Measurements from ENCODE around the gene DNAJB6.
A peak's percentile ranks its signal among the peaks of the same experiment; 100 is the strongest.

The DNAJB6 gene

DNA sequence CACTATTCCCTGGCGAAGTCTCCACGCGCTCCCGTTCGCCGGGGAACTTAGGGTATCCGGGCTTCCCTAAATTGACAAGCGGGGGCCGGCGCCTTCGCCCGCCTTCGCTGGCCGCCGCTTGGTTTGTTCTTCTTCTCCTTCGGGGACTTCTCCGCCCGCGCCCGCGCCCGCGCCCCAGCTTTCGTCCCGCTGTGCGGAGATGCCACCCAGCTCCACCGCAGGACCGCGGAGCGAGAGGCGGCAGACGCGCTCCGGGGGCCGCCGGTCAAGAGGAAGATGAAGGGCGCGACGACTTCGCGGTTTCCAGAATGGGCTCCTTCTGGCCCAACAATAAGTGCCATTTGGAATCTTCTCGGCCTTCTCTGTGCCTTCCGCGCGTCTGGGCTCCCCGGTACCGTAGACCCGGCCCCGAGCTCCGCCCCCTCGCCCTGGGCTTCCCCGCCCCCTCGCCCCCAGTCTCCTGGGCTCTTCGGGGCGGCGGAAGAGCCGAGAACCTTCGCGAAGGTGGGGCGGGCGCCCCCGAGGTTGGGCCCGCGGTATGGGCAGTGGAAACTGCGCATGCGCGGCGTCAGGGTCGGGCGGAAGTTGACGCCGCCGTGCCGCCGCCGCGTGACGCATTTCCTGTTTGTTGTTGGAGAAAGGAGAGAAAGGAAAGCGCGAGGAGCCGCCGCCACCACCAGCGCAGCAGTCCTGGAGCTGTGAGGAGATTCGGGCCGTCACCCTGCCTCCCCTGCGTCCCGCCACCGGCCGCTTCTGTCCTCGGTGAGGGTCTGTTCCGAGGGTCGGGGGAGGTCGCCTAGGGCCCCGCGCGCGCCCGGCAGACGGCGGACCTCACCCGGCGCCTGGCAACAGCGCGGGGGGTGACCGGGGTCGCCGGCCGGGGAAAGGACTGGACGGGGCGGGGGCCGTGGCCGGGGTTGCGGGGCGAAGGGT lies at the start of gene DNAJB6:
Gene DNAJB6, plus strand, starts transcription at position 622 of the 933 bp plus-strand sequence. CDS start 21,569 bp downstream, outside the sequence.
- DNase-seq (ENCODE audit: low read depth in 3 of 3, low spot score in 1 of 3), result peak; percentile 86 to 93 (median 93)

DNA sequence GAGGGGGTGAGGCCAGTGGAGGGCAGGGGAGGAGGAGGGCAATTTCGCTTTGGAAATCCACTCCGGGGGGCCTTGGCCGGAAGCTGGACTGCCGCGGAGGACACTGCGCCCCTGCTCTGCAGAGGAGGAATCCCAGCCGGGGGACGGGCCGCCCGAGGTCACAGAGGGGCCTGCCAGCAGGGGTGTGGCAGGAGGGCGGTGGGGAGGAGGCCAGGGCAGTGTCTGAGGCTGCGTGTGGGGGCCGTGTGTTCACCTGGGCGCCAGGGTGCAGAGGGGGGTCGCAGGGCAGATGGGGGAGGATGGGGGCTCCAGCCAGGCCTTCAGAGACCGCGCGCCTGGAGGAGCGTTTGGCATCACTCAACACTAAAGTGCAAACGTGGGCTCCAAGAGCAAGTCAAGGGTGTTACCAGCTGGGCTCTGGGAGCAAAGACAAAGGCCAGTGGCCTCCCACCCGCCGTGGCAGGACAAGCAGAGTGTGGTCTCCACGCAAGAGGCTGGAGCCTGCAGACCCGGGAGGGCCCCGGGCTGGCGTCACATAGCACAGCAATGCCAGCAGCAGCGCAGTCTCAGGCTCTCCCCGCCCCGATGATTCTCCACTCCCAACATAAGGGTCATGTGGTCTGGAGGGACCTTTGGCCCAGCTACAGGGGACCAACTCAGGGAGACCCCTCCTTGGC lies 45.3 kb upstream of the DNAJB6 start:
- DNase-seq (ENCODE audit: low read depth in 3 of 3, low spot score in 1 of 3), result no peak

DNA sequence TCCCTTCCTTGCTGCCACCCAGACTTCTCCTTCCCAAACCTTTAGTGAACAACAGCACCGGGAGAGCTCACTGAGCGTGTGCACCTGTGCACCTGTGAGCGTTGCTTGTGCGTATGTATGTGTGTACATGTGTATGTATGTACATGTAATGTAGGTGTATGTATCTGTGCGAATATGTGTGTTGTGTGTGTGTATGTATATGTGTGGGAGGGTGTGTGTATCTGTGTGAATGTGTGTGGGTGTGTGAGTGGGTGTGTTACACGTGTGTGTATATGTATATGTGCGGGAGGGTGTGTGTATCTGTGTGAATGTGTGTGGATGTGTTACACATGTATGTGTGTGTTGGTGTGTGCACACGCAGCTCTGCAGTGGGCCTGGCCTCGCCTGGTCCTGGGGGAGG lies 44.5 kb upstream of the DNAJB6 start:
- no peak for DNase-seq (ENCODE audit: low read depth in 3 of 3, low spot score in 1 of 3)

DNA sequence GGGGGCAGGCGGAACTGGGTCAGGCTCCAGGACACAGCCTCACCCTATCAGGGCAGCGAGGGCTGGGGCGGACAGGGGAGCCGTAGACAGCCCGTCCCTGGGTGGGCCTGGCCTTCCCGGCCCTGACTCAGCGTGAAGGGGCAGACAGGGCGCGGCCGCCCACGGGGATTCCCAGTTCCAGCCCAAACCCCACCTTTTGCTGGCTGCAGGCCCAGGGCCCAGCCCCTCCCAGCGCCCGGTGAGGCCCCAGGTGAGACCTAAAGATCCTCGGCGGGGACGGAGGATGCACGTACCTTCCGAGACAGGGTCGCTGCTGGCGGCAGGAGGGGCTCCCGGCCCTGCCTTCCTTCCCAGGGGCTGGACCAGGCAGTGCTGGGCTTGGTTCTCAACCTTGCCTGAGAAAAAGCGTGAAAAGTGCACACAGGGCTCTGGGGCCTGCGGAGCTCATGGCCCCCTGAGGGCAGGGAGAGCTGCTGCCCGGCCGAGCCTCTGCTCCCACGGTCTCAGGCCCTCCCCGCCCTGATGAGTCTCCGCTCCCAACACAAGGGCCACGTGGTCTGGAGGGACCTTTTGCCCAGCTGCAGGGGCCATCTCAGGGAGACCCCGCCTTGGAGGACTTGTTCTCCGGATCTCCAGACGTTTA lies 43.9 kb upstream of the DNAJB6 start:
- DNase-seq (ENCODE audit: low read depth in 3 of 3, low spot score in 1 of 3), result no peak

DNA sequence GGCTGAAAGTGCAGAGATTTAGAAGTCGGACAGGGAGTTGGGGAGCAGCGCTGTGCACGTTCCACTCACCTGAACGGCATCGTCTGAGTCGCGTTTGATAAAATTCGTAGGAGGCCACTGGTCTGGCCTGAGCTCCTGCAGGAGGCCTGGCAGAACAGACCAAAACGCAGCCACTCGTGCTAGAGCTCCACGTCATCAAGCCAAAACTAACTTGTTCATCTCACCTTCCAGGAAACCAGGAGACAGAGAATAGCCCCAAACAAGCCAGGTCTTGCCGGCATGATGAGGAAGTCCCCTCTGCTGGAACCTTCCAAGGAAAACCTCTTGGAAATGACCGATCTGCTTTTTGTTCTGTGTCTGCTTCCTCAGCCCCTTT lies 43.4 kb upstream of the DNAJB6 start:
- DNase-seq (ENCODE audit: low read depth in 3 of 3, low spot score in 1 of 3), result no peak

DNA sequence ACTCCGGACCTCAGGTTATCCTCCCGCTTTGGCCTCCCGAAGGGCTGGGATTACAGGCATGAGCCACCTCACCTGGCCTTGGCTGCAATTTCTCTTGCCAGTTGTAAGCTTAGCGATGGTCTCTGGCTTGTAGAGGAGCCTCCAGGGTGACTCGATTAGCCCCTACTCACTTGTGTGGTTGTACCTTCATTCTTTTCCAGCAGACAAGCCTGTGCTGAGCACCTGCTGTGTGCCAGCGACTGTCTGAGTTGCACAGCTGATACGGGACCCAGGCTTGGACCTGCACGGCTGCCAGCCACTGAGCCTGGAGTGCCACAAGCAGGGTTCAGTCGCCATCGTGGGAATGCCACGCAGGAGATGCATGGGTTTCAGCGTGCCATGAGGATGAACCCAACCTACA lies 42.0 kb upstream of the DNAJB6 start:
- DNase-seq (ENCODE audit: low read depth in 3 of 3, low spot score in 1 of 3), result no peak

DNA sequence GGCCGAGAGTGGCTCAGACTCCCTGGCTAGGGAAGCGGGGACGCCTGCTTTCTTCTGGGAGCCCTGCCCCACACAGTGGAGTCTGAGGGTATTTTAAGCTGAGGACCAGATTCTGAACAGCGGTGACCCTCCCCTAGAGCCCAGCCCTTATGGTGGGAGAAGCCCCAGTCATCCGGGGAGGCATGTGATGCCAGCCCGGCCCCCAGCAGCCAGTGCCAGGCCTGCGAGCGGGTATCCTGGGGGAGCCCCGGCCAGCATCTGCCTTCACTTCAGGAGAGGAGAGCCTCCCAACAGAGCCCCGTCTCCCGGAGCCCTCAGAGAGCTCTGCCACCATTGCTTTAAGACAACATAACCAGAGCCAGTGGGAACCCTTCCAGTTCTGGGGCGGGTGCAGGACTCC lies 41.5 kb upstream of the DNAJB6 start:
- DNase-seq (ENCODE audit: low read depth in 3 of 3, low spot score in 1 of 3), result no peak

DNA sequence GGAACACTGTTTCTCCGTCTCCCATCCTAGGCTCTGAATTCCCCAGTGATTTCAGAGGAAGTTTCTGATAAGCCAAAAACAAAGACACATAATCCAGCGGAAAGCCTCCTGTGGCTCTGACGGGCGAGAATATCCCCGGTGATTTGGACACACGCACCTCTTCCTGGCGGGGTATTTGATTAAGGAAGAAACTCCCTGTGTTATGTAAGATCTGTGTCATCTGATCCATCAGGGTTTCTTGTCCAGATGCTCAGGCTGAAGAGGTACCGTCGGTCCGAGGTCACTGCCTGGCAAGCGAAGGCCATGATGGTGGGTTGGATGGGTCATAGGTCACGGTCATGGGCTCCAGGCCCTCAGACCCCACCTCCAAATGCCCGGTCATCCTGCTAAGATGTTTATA lies 39.6 kb upstream of the DNAJB6 start:
- DNase-seq (ENCODE audit: low read depth in 3 of 3, low spot score in 1 of 3), result no peak

DNA sequence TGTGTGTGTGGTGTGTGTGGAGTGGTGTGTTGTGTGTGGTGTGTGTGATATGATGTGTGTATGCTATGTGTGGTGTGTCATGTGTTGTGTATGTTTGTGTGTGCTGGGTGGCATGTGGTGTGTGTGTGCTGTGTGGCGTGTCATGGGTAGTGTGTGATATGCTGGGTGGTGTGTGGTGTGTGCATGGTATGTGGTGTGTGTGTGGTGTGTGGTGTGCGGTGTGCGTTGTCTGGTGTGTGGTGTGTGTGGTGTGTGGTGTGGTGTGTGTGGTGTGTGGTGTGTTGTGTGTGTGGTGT lies 37.5 kb upstream of the DNAJB6 start:
- no peak for DNase-seq (ENCODE audit: low read depth in 3 of 3, low spot score in 1 of 3)

DNA sequence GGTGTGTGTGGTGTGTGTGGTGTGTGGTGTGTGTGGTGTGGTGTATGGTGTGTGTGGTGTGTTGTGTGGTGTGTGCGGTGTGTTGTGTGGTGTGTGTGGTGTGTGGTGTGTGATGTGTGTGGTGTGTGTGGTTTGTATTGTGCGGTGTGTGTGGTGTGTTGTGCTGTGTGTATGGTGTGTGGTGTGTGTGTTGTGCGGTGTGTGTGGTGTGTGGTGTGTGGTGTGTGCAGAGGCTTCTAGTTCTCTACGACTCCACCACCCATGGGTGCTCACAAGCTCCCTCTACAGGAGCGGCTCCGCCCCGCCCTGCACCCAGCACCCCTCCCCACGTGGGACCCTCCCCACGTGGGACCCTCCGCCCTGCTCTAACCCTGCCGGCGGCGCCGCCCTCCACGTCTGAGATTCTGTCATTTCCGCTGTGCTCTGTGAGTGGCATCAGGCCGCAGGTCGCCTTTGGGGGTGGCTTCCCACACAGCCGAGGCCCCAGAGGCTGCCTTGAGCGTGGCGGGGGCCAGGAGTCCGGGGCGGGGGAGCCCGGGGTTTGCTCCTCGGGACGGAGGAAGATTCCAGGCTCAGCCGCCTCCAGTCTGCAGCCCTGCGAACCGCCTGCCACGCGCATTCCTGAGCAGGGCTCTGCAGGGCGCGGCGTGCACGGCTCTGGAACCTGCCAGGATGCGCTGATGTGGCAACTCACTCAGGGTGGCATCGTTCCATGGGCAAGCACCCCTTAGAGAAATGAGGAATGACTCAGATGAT lies 37.0 kb upstream of the DNAJB6 start:
- DNase-seq (ENCODE audit: low read depth in 3 of 3, low spot score in 1 of 3), result peak in 1 of 3 donors; percentile 10

DNA sequence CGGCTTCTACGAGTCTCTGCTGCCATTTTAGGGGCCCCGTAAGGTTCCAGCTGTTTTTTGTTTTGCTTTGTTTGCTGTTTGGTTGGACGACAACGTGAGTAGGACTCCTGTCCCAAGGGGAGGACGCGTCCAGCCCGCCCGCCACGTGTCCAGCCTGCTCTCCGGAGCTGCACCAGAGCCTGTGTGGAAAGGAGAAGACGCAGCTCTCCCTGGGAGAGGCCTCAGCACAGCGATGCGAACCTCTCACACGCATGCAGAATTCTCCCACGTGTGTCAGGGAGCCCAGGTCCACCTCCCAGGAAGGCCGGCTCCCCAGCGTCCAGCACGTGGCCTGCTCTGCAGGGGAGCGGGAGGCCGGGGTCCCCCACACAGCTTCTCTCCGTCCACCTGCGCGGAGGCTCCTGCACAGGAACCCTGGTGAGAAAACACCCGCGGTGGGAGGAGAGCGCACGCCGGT lies 36.4 kb upstream of the DNAJB6 start:
- DNase-seq (ENCODE audit: low read depth in 3 of 3, low spot score in 1 of 3), result no peak

DNA sequence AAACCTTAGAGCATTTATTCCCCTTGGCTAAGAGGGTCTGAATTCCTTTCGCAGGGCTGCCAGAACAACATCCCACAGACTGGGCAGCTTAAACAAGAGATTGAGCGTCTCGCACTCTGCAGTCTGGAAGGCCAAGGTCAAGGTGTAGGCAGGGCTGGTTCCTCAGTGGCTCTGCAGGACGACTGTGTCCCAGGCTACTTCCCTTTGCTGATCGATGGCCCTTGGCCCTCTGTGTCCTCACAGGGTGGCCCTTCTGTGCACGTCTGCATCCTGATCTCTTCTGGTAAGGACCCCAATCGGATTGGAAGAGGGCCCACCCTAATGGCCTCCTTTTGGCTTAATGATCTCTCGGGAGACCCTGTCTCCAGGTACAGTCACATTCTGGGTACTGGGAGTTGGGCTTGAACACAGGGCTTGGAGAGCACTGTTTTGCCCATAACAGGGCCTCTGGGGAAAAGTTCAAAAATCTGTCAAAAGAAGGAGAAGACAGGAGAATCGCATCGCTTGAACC lies 35.1 kb upstream of the DNAJB6 start:
- DNase-seq (ENCODE audit: low read depth in 3 of 3, low spot score in 1 of 3), result no peak

DNA sequence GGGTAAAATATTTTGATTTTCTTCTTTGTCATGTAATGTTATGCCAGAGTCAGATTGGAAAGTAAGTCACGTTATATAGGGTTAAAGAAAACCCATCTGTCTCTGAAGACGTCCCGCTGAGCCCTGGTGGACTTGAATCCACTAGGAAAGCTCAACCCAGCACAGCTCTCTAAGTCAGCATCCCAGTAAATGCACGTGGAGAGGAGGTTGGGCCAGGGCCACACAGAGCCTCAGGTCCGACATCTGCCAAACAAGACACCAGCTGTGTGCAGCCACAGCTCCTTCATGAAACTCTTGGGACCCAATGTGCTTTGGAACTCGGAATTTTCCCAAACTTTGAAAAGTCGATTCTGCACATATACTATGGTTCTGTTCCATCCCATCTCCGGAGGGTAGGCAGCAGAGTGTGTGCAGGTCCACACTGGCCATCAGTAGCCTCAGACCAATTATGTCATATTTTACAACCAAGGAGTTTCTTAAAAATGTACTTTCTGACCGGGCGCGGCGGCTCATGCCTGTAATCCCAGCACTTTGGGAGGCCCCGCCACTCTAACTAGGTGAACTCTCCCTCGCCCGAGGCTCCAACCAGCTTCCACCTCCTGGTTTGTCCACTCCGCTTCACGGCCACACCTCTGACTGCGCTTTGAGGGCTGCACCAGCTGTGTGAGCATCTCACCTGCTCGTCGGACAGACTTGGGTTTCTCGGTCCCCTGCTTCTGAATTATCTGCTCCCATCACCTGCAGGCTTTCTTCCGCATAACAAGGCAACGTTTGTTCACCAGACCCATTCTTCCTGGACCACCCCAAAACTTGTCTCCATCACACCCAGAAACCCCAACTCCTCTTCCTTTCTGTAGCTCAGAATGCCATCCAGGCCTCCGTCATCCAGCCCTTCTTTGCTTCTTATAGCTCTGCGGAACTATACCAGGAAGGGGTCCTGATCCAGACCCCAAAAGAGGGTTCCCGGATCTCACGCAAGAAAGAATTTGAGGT lies 29.7 kb upstream of the DNAJB6 start:
- no peak for DNase-seq (ENCODE audit: low read depth in 3 of 3, low spot score in 1 of 3)

DNA sequence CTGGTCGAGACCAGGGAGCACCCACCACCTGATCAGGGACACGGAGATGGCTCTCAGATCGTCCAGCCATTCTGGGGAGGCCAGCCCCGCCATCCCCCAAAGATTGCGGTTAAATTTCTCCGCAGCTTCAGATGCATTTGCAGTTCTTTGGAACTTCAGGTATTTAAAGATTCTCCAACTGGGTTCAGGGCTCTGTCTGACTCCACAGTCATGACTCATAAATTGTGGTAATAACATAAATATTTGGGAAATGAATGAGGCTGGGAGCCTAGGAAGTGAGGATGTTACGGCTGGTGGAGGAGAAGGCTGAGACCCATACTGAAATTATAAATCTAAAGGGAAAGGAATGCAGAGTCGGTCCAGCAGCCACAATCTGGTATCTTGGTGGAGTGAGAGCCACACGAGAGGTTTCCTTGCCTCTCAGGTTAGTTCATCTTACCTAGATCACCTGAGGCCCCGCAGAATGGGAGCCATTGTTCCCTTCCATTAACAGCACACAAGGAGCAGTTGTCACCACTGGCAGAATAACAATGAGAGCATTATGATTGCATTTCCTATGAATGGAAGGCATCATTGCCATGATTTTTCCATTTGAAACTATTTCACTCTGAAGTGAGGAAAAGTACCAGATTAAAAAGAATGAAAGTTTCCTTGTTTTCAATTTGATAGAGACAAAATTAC lies 26.7 kb upstream of the DNAJB6 start:
- no peak for DNase-seq (ENCODE audit: low read depth in 3 of 3, low spot score in 1 of 3)

DNA sequence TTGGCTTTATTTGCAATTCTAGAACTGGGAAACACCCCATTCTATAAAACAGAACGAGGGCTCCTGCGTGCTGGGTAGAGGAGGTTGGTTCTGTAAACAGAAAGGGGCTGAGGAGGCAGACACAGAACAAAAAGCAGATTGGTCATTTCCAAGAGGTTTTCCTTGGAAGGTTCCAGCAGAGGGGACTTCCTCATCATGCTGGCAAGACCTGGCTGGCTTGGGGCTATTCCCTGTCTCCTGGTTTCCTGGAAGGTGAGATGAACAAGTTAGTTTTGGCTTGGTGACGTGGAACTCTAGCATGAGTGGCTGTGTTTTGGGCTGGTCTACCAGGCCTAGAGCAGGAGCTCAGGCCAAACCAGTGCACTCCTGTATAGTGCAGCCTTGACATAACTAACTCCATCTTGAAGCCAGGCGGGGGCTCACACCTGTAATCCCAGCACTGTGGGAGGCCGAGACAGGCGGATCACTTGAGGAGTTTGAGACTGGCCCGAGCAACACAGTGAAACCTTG lies 26.1 kb upstream of the DNAJB6 start:
- no peak for DNase-seq (ENCODE audit: low read depth in 3 of 3, low spot score in 1 of 3)

DNA sequence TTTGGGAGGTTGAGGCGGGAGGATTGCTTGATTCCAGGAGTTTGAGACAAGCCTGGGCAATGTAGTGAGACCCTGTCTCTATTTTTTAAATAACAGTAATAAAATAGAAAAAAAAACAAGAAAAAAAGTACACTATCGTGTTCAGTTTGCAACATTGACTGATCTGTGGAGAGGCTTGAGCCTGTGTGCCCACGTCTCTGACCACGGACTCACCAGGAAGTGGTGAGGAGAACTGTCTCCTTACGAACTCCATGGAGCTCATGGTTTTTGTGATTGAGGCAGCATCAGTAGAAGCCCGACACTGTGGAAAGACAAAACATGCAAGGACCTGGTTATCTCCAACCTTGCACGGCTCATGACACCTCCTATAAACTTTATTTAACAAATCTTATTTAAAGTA lies 23.9 kb upstream of the DNAJB6 start:
- DNase-seq (ENCODE audit: low read depth in 3 of 3, low spot score in 1 of 3), result no peak

DNA sequence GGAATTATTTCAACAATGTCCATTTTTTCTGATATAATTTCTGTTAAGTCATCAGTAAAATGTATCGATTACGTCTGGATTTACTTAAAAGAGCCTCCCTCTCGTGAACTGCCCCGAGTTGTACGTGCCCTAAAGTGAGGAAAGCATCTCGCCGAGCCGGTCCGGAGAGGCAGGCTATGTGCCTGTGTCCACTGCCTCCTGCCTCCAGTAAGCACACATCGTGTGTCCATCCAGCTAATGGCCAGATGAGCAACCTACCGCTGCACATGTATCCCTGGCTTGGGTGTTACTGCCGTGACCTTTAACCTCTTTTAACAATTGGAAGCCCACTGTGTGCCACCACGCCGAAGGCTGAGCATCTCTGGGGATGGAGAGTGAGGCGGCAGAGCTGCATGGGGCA lies 23.2 kb upstream of the DNAJB6 start:
- DNase-seq (ENCODE audit: low read depth in 3 of 3, low spot score in 1 of 3), result no peak

DNA sequence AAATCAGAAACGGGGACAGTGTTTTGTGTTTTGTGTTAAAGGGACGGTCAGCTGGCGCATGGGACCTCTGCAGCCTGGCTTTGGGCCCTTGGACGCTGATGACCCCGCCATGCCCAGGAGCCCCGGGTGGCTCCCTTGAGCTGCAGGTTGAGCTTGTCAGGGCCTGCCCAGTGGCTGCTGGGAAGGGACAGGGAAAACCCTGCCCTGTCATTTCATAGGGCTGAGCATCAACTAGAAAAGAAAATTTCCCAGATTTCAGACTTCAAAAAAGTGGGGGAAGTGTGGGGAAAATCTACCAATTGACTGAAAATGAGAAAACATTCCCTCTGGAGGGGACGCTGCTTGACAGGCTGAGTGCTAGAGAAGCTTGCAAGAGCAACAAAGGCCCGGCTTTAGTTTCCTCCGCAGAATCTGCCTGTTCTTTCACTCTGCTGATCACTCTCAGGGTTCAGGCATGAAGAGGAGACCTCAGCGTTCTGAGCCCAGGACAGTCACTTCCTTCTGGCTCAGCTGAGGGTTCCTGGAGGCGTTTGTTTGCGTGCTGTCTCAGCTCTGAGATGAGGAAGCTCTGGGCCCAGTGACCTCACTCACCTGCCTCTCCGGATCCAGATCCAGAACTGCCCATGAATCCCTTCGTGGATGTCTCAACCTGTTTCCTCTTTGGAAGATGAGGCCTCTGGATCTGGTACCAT lies 18.6 kb upstream of the DNAJB6 start:
- no peak for DNase-seq (ENCODE audit: low read depth in 3 of 3, low spot score in 1 of 3)

DNA sequence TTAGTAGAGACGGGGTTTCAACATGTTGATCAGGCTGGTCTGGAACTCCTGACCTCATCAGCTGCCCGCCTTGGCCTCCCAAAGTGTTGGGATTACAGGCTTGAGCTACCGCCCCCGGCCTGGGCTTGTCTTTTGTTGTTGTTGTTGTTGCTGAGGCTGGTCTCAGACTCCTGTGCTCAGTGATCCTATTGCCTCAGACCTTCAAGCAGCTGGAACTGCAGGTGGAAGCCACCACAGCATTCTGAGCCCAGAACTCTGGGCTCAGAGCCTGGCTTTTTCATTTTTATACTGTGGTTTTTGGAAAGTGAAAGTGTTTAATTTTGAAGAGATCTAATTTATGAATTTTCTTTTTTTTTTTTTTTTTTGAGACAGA lies 16.2 kb upstream of the DNAJB6 start:
- no peak for DNase-seq (ENCODE audit: low read depth in 3 of 3, low spot score in 1 of 3)

Measured in stimulated activated CD4-positive, alpha-beta T cell treated with anti-CD3 and anti-CD28 coated beads, TNF-alpha, amount 100 ng/mL, for 1 hour (primary cell).